Tibial nerve (tissue), 4 donors: ENCODE results near the gene CCDC70. TPM values are rescaled to one million over a fixed set of nuclear protein-coding genes. Genes with fewer than 3 reads are reported as not detected.
A peak's percentile ranks its signal among the peaks of the same experiment; 100 is the strongest.

Source experiments
- DNase-seq, 2 donors: peaks; one replicate each; pipeline ENCODE4 v3.0.0-alpha.2; 2019; ENCODE audit warnings: low spot score in 2 of 2
- H3K27ac ChIP-seq, 4 donors: fragments of 200-600 bp; sonication (generic) in 3 of 4; one replicate each; pipeline ENCODE4 v1.5.1; 2017 to 2019; ENCODE audit warnings: mild to moderate bottlenecking in 1 of 4
- H3K27me3 ChIP-seq, 2 donors: fragments of 200-600 bp; sonication (generic) in 1 of 2; one replicate each; pipeline versions ENCODE4 v1.5.1 to v1.6.0; 2017 to 2019
- H3K36me3 ChIP-seq, 3 donors: fragments of 200-600 bp; sonication (generic); one replicate each; pipeline ENCODE4 v1.5.1; 2018 to 2019
- H3K4me1 ChIP-seq, 4 donors: fragments of 200-600 bp; sonication (generic) in 3 of 4; one replicate each; pipeline ENCODE4 v1.5.1; 2017 to 2019
- H3K4me3 ChIP-seq, 4 donors: fragments of 200-600 bp; sonication (generic) in 3 of 4; one replicate each; pipeline ENCODE4 v1.5.1; 2017 to 2019; ENCODE audit warnings: mild to moderate bottlenecking in 1 of 4, moderate library complexity in 1 of 4
- H3K9me3 ChIP-seq, 4 donors: fragments of 200-600 bp; sonication (generic) in 3 of 4; one replicate each; pipeline ENCODE4 v1.5.1; 2017 to 2019
- EP300 ChIP-seq, 2 donors: sonication (generic); formaldehyde crosslinking; IDR thresholded peaks; one replicate each; pipeline ENCODE4 v1.6.1; 2017; ENCODE audit warnings: antibody characterized with exemption in 2 of 2, mild to moderate bottlenecking in 1 of 2
- POLR2A ChIP-seq, 2 donors: fragments of 450-650 bp; IDR thresholded peaks; one replicate each; pipeline ENCODE4 v1.6.1; 2017; ENCODE audit warnings: antibody characterized with exemption in 2 of 2, mild to moderate bottlenecking in 2 of 2, moderate library complexity in 2 of 2
- WGBS, 2 donors: methylation state at CpG; one replicate each; pipeline ENCODE4 v1.1.5; 2018; 5-methylcytosine and 5-hydroxymethylcytosine counted together
- total RNA-seq, 4 donors: library from RNA; depleted of rRNA; stranded (reverse); fragments of >200 nt; gene quantifications; one replicate each; pipeline ENCODE4 v1.1.0, GENCODE V29; 2016
- TF ChIP-seq, protein P1 (sequence below), 5 experiments: fragments of 200-600 bp in 3 of 5; fragments of 450-650 bp in 2 of 5; sonication (generic) in 3 of 5; IDR thresholded peaks; one replicate each; pipeline ENCODE4 v1.5.1; 2016 to 2019; ENCODE audit warnings: antibody characterized with exemption in 5 of 5, mild to moderate bottlenecking in 3 of 5, moderate library complexity in 2 of 5

Gene CCDC70
- total RNA-seq, 4 donors from 2014 or later: not detected

- no peak for DNase-seq
- Histone ChIP-seq H3K9me3 (no peaks in the 10 kb centered on the region), H3K4me3 (no peak overlapping the region), H3K27me3 (no peaks in the 10 kb centered on the region), H3K27ac (no peak overlapping the region), H3K4me1 (peaks cover 0 to 21% (median 11%) of the 10 kb centered on the region in 4 donors), H3K36me3 (no peaks in the 10 kb centered on the region)
- TF ChIP-seq, protein P1, sequence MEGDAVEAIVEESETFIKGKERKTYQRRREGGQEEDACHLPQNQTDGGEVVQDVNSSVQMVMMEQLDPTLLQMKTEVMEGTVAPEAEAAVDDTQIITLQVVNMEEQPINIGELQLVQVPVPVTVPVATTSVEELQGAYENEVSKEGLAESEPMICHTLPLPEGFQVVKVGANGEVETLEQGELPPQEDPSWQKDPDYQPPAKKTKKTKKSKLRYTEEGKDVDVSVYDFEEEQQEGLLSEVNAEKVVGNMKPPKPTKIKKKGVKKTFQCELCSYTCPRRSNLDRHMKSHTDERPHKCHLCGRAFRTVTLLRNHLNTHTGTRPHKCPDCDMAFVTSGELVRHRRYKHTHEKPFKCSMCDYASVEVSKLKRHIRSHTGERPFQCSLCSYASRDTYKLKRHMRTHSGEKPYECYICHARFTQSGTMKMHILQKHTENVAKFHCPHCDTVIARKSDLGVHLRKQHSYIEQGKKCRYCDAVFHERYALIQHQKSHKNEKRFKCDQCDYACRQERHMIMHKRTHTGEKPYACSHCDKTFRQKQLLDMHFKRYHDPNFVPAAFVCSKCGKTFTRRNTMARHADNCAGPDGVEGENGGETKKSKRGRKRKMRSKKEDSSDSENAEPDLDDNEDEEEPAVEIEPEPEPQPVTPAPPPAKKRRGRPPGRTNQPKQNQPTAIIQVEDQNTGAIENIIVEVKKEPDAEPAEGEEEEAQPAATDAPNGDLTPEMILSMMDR (IDR thresholded peaks at IDR 0.05): no peak
- TF ChIP-seq EP300 (IDR thresholded peaks at IDR 0.05) (no peak), POLR2A (IDR thresholded peaks at IDR 0.05) (no peak)
- WGBS, 2 donors: 88 to 94% methylated on average over 2 of the region's 2 CpGs
Measured at GRCh38 chr13:51829568-51829899, 32.2 kb upstream of the CCDC70 start.

- Histone ChIP-seq H3K36me3 (no peaks in the 10 kb centered on the region), H3K9me3 (no peaks in the 10 kb centered on the region)
Measured at GRCh38 chr13:51831519-51831918, 30.2 kb upstream of the CCDC70 start.

DNA sequence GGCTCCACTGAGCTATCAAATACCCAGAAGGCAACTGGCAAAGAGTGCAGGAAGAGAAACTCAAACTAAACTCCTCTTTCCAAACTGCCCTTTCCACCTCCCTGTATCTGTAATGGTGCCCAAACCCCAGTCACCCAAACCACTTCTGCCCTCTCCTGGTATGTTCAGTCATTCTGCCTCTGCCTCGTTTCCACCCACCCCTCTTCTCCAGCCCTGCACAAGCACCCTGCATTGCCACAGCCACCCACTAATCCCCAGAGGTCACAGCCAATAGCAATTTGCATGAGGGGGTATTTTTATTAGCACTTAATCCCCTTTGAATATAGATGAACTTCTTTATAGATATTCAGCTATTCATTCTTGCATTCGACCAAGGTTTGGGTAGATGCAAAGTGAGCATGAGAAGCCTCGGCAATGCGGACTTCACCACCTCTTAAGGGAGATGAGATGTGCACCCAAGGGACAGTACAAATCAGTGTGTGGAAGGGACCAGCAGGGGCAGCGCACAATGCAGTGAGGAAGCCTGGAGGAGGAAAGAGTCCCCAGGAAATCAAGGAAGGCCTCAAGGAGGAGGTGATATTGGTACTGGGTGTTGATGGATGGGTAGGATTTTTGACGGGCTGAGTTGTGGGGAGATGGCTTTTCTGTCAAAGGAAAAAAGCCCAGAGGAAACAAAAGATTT is 29.2 kb upstream of the CCDC70 start:
- no peaks in the 10 kb centered on the region for H3K4me1 ChIP-seq
- WGBS, 2 donors: 67 to 76% methylated on average over 6 of the region's 6 CpGs
- TF ChIP-seq, protein P1 (IDR thresholded peaks at IDR 0.05): peak; percentile 18 to 70 (median 27)
- TF ChIP-seq EP300 (IDR thresholded peaks at IDR 0.05) (no peak), POLR2A (IDR thresholded peaks at IDR 0.05) (no peak)
- no peaks in the 10 kb centered on the region for H3K27me3 ChIP-seq
- H3K36me3 ChIP-seq: no peaks in the 10 kb centered on the region
- H3K9me3 ChIP-seq: no peaks in the 10 kb centered on the region
- no peak overlapping the region for H3K4me3 ChIP-seq
- DNase-seq: peak in 1 of 2 donors; percentile 39
- H3K27ac ChIP-seq: no peak overlapping the region

More at GRCh38 chr13:51831519-51831918, 30.2 kb upstream of the CCDC70 start:
- H3K27me3 ChIP-seq: no peaks in the 10 kb centered on the region
- WGBS, 2 donors: 96 to 97% methylated on average over 5 of the region's 5 CpGs
- DNase-seq: no peak
- H3K4me3 ChIP-seq: no peak overlapping the region
- H3K27ac ChIP-seq: no peak overlapping the region
- H3K4me1 ChIP-seq: peaks cover 0 to 2% (median under 1%) of the 10 kb centered on the region in 4 donors
- TF ChIP-seq EP300 (IDR thresholded peaks at IDR 0.05) (no peak), POLR2A (IDR thresholded peaks at IDR 0.05) (no peak)
- TF ChIP-seq, protein P1 (IDR thresholded peaks at IDR 0.05): no peak

GRCh38 chr13:51833980-51834379 is 27.8 kb upstream of the CCDC70 start:
- no peak for DNase-seq
- 72 to 85% methylated on average over 10 of the region's 10 CpGs for WGBS, 2 donors
- Histone ChIP-seq H3K36me3 (no peaks in the 10 kb centered on the region), H3K27me3 (no peaks in the 10 kb centered on the region), H3K27ac (no peak overlapping the region), H3K4me1 (no peaks in the 10 kb centered on the region), H3K9me3 (no peaks in the 10 kb centered on the region), H3K4me3 (no peak overlapping the region)
- TF ChIP-seq POLR2A (IDR thresholded peaks at IDR 0.05) (no peak), EP300 (IDR thresholded peaks at IDR 0.05) (no peak)
- TF ChIP-seq, protein P1 (IDR thresholded peaks at IDR 0.05): no peak

DNA sequence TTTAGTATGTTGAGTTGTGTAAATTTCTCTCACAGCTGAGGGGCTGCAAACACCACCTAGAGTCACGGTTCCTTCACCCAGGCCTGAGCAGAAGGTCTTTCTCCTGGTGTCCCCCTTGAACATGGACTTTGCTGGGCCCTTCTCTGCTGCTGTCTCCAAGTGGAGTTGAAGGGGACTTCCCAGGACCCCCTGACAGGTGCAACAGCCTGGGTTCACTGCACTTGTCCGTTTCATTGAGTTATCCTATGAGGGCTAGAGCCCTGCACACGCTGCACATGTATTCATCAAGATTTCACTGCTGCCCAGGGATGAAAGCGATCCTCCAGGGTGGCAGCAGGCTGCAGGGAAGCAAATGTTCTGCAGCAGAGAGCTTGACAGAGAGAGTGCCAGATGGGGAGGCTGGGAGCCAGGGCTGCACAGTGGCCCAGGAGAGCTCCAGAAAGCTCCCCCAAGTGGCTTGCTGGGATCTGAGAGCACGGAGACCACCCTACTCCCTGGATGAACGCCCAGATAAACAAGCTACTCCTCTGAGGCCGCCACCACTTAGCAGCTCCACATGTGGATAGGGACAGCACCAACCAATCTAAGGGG is 27.1 kb upstream of the CCDC70 start:
- no peaks in the 10 kb centered on the region for H3K9me3 ChIP-seq
- no peak for DNase-seq
- no peak for TF ChIP-seq POLR2A (IDR thresholded peaks at IDR 0.05)
- H3K36me3 ChIP-seq: no peaks in the 10 kb centered on the region
- H3K27me3 ChIP-seq: no peaks in the 10 kb centered on the region
- no peak overlapping the region for H3K27ac ChIP-seq
- 59 to 64% methylated on average over 7 of the region's 7 CpGs for WGBS, 2 donors
- no peak overlapping the region for H3K4me3 ChIP-seq
- no peaks in the 10 kb centered on the region for H3K4me1 ChIP-seq
